H1 (cell line): ENCODE measurements around the gene LSM2. TPM values are rescaled to one million over a fixed set of nuclear protein-coding genes. Genes with fewer than 3 reads are reported as not detected.

Source experiments
- CTCF ChIA-PET: fragments of 300-600 bp; sonication (Branson Sonifier 250); formaldehyde crosslinking; loops from one replicate; lab custom pipeline; 2021; ENCODE audit not compliant: partially characterized antibody; lab: Charles Lee
- POLR2A ChIA-PET: fragments of 300-600 bp; sonication (Branson Sonifier 250); formaldehyde crosslinking; loops from one replicate; lab custom pipeline; 2021; ENCODE audit warnings: inconsistent platforms; ENCODE audit not compliant: partially characterized antibody; lab: Charles Lee
- DNase-seq, 2 experiments: peaks; one replicate each; pipeline versions ENCODE4 v3.0.0 to v3.0.0-alpha.2; 2010 to 2022; ENCODE audit warnings: low spot score in 2 of 2, low read depth in 1 of 2, mixed read lengths in 1 of 2
- FAIRE-seq: peaks from 2 replicates; lab custom pipeline; 2011; peaks lifted over from hg19 to GRCh38; lab: Jason Lieb, UNC
- H2AFZ ChIP-seq: 2 replicates; pipeline ENCODE4 v1.8.1; 2012; ENCODE audit warnings: low read length, inconsistent platforms
- H2AK5ac ChIP-seq: 2 replicates; pipeline ENCODE4 v1.6.1; 2013; ENCODE audit warnings: low read depth, low read length
- H2BK120ac ChIP-seq: replicated peaks from 2 replicates; pipeline ENCODE3; 2013; ENCODE audit warnings: low read depth, low read length, inconsistent platforms
- H2BK12ac ChIP-seq: 2 replicates; pipeline ENCODE4 v1.6.1; 2013; ENCODE audit warnings: low read depth, low read length
- H2BK15ac ChIP-seq: 2 replicates; pipeline ENCODE4 v1.6.1; 2013; ENCODE audit warnings: low read length
- H2BK20ac ChIP-seq: 2 replicates; pipeline ENCODE4 v1.6.1; 2013; ENCODE audit warnings: low read length
- H2BK5ac ChIP-seq: 2 replicates; pipeline ENCODE4 v1.6.1; 2013; ENCODE audit warnings: low read depth, low read length
- H3K14ac ChIP-seq: 2 replicates; pipeline ENCODE4 v1.6.1; 2013; ENCODE audit warnings: inconsistent platforms; ENCODE audit not compliant: insufficient read length
- H3K18ac ChIP-seq: 2 replicates; pipeline ENCODE4 v1.6.1; 2013; ENCODE audit warnings: low read length; ENCODE audit errors: extremely low read depth
- H3K23ac ChIP-seq: 2 replicates; pipeline ENCODE4 v1.6.1; 2013; ENCODE audit warnings: inconsistent platforms; ENCODE audit not compliant: insufficient read length
- H3K23me2 ChIP-seq: 2 replicates; pipeline ENCODE4 v1.6.1; 2013; ENCODE audit warnings: low read depth, low read length
- H3K27ac ChIP-seq: 2 replicates; pipeline ENCODE4 v1.6.1; 2011; ENCODE audit warnings: low read depth, low read length, inconsistent platforms
- H3K27me3 ChIP-seq, 4 experiments: replicated peaks in 1 of 4; 1 replicate in 1 of 4; 2 replicates in 3 of 4; pipeline versions ENCODE4 v1.6.1 to v1.8.1; 2011 to 2013; ENCODE audit warnings: low read length in 3 of 4, mild to moderate bottlenecking in 3 of 4, inconsistent platforms in 2 of 4, mixed read lengths in 2 of 4, moderate library complexity in 1 of 4; ENCODE audit not compliant: control insufficient read depth in 3 of 4, insufficient read depth in 3 of 4; ENCODE audit errors: extremely low read depth in 1 of 4
- H3K36me3 ChIP-seq, 4 experiments: 2 replicates each; pipeline versions ENCODE4 v1.6.1 to v1.8.1; 2011 to 2013; ENCODE audit warnings: mild to moderate bottlenecking in 4 of 4, low read length in 3 of 4, moderate library complexity in 2 of 4, control low read depth in 1 of 4, inconsistent platforms in 1 of 4; ENCODE audit not compliant: insufficient read depth in 4 of 4, control insufficient read depth in 2 of 4
- H3K4ac ChIP-seq: replicated peaks from 2 replicates; pipeline ENCODE3; 2013; ENCODE audit warnings: low read length, low read depth, mixed read lengths, inconsistent platforms; ENCODE audit not compliant: insufficient read length
- H3K4me1 ChIP-seq, 4 experiments: replicated peaks in 1 of 4; 1 replicate in 1 of 4; 2 replicates in 3 of 4; pipeline versions ENCODE4 v1.6.1 to v1.8.1; 2011 to 2013; ENCODE audit warnings: low read length in 3 of 4, inconsistent platforms in 2 of 4, mixed read lengths in 1 of 4; ENCODE audit not compliant: insufficient read depth in 4 of 4, control insufficient read depth in 3 of 4
- H3K4me2 ChIP-seq, 2 experiments: 2 replicates each; pipeline versions ENCODE4 v1.6.1 to v1.8.1; 2011 to 2013; ENCODE audit warnings: low read depth in 2 of 2, low read length in 2 of 2, control low read depth in 1 of 2, inconsistent platforms in 1 of 2, mild to moderate bottlenecking in 1 of 2; ENCODE audit not compliant: insufficient read depth in 1 of 2
- H3K4me3 ChIP-seq, 4 experiments: fragments of 200-600, 300-600 bp in 1 of 4; sonication (generic), shearing (Covaris generic), sonication (Bioruptor Twin) in 1 of 4; 2 replicates each; pipeline versions ENCODE4 v1.5.1 to v1.8.1; 2011 to 2016; ENCODE audit warnings: low read length in 4 of 4, low read depth in 3 of 4, control low read depth in 2 of 4, inconsistent platforms in 2 of 4, mild to moderate bottlenecking in 2 of 4, mixed read lengths in 1 of 4, moderate library complexity in 1 of 4; ENCODE audit not compliant: insufficient read depth in 2 of 4; ENCODE audit errors: extremely low read depth in 1 of 4
- H3K56ac ChIP-seq: replicated peaks from 2 replicates; pipeline ENCODE3; 2013; ENCODE audit warnings: low read depth, mild to moderate bottlenecking, mixed read lengths, low read length, inconsistent platforms; ENCODE audit not compliant: insufficient read length
- H3K79me1 ChIP-seq: 2 replicates; pipeline ENCODE4 v1.6.1; 2013; ENCODE audit warnings: low read depth, low read length, control low read depth
- H3K79me2 ChIP-seq, 2 experiments: 2 replicates each; pipeline versions ENCODE4 v1.6.1 to v1.8.1; 2012 to 2013; ENCODE audit warnings: low read length in 2 of 2, mild to moderate bottlenecking in 2 of 2, inconsistent platforms in 1 of 2; ENCODE audit not compliant: insufficient read depth in 2 of 2, control insufficient read depth in 1 of 2
- H3K9ac ChIP-seq, 4 experiments: replicated peaks in 1 of 4; 1 replicate in 1 of 4; 2 replicates in 3 of 4; pipeline versions ENCODE4 v1.6.1 to v1.8.1; 2011 to 2013; ENCODE audit warnings: low read depth in 3 of 4, low read length in 3 of 4, control low read depth in 2 of 4, mild to moderate bottlenecking in 2 of 4, moderate library complexity in 2 of 4, inconsistent platforms in 1 of 4; ENCODE audit errors: extremely low read depth in 1 of 4
- H3K9me3 ChIP-seq, 2 experiments: 2 replicates each; pipeline versions ENCODE4 v1.6.1 to v1.8.1; 2012 to 2013; ENCODE audit warnings: mild to moderate bottlenecking in 2 of 2, moderate library complexity in 2 of 2, control low read depth in 1 of 2, inconsistent platforms in 1 of 2, low read depth in 1 of 2, low read length in 1 of 2, mixed read lengths in 1 of 2; ENCODE audit not compliant: insufficient read depth in 2 of 2
- H4K20me1 ChIP-seq, 2 experiments: replicated peaks in 1 of 2; 2 replicates each; pipeline versions ENCODE3 to v1.8.1; 2011 to 2013; ENCODE audit warnings: inconsistent platforms in 2 of 2, low read length in 2 of 2, mild to moderate bottlenecking in 1 of 2; ENCODE audit not compliant: insufficient read depth in 2 of 2, control insufficient read depth in 1 of 2
- H4K5ac ChIP-seq: 2 replicates; pipeline ENCODE4 v1.6.1; 2013; ENCODE audit warnings: low read length, low read depth, mixed read lengths, inconsistent platforms; ENCODE audit not compliant: insufficient read length
- H4K8ac ChIP-seq: 2 replicates; pipeline ENCODE4 v1.8.0; 2013; ENCODE audit warnings: mild to moderate bottlenecking, moderate library complexity, low read length, inconsistent platforms; ENCODE audit not compliant: insufficient read depth; ENCODE audit errors: extremely low read depth
- H4K91ac ChIP-seq: replicated peaks from 2 replicates; pipeline ENCODE3; 2013; ENCODE audit warnings: low read length, mixed read lengths, inconsistent platforms; ENCODE audit not compliant: insufficient read length
- ASH2L ChIP-seq: fragments of 200-600, 300-600 bp; sonication (generic); IDR thresholded peaks from one replicate; pipeline ENCODE4 v1.7.1; 2017; ENCODE audit warnings: low read length
- EGR1 ChIP-seq: IDR thresholded peaks from 2 replicates; pipeline ENCODE4 v1.6.1; 2011; ENCODE audit warnings: low read depth, low read length, borderline replicate concordance
- PHF8 ChIP-seq: fragments of 200-600 bp; sonication (generic); conservative IDR thresholded peaks from 2 replicates; pipeline ENCODE4 v1.7.1; 2012; ENCODE audit warnings: low read depth, mild to moderate bottlenecking, inconsistent platforms, low read length, moderate library complexity
- RBBP5 ChIP-seq: IDR thresholded peaks from 2 replicates; pipeline ENCODE4 v1.7.1; 2012; ENCODE audit warnings: low read depth, mild to moderate bottlenecking, inconsistent platforms, low read length, moderate library complexity, borderline replicate concordance
- SAP30 ChIP-seq: fragments of 300-600 bp; sonication (generic); IDR thresholded peaks from 2 replicates; pipeline ENCODE4 v1.7.1; 2012; ENCODE audit warnings: low read length, moderate library complexity, mild to moderate bottlenecking, inconsistent platforms; ENCODE audit not compliant: insufficient read depth, insufficient replicate concordance
- WGBS, 2 experiments: shearing (Covaris generic) in 1 of 2; methylation state at CpG; one replicate each; pipeline versions ENCODE4 v1.1.6 to v1.1.7; 2013 to 2015; ENCODE audit warnings: low lambda C conversion rate in 2 of 2, mixed read lengths in 2 of 2, inconsistent platforms in 1 of 2, low coverage in 1 of 2, missing lambda C conversion rate in 1 of 2; ENCODE audit not compliant: insufficient replicate concordance in 2 of 2, insufficient coverage in 1 of 2, insufficient read length in 1 of 2; ENCODE audit errors: extremely low coverage in 1 of 2, missing lambda C conversion rate in 1 of 2; 5-methylcytosine and 5-hydroxymethylcytosine counted together
- polyA plus RNA-seq, 7 experiments: library from polyadenylated mRNA; depleted of rRNA in 3 of 7; stranded (reverse) in 5 of 7; unstranded in 2 of 7; fragments of >200 nt in 5 of 7; fragments of 200-250 nt in 2 of 7; gene quantifications; 1 replicate in 5 of 7; 2 replicates in 1 of 7; 4 replicates in 1 of 7; pipeline versions ENCODE4 v1.2.1 to v1.2.3, GENCODE V29; 2011 to 2013; ENCODE audit warnings: missing spikeins in 2 of 7, mixed read lengths in 2 of 7
- total RNA-seq: library from RNA; stranded (reverse); fragmentation: NEBNext Ultra II Directional; extraction: Animal tissue kit (Norgen Biotek cat#: 25700); gene quantifications from 2 replicates; pipeline ENCODE4 v1.2.1, GENCODE V29; 2021

LSM2 gene
- total and polyA plus RNA-seq, 2 of the 8 experiments (the other 6 are each of a cell fraction or from before 2014, with no cell fraction given) = 127 to 168 TPM

DNA sequence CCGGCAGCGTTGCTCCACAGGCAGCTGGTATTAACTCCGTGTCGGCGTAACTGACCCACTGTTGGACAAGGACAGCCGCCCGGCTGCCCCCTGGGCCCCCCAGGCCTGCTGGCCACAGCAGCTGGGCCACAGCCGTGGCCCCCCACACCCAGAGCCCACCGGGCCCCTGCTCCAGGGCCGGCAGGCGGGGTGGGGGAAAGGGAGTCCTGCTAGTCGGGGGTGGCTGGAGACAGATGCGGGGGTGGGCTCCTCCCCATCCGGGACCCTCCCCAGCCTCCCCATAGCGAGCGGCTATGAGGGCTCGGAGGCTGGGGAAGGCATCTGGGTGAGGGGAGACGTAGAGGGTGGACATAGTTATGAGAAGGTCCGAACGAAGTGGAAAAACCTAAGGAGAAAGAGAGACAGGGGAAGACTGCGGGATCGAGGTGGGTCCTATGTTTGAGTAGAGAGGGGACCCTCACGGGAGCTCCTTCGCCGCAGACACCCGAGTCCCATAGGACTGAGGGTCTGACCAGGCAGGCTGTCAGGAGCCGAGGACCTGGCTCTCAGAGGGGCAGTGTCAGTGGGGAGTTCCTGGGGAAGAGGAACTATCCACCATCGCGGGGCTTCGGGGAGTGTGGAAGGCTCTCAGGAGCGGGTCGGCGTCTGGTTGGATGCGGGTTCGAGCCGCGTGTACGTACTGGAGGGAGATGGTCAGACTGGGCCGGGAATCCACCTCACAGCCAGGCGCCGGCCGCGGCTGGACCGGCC lies 11.7 kb downstream of the LSM2 start:
- TF ChIP-seq ASH2L (peak; percentile 64), RBBP5 (no peak), PHF8 (peak; percentile 72), EGR1 (peak; percentile 29; the same call in 1 of the 2 replicates), SAP30 (peak; percentile 83)
- Histone ChIP-seq H2BK20ac (no peak overlapping the region), H3K27ac (peak overlapping the region; percentile 99), H3K9me3 (no peaks in the 10 kb centered on the region), H3K27me3 (no peaks in the 10 kb centered on the region), H3K4ac (peak overlapping the region; percentile 78), H3K23ac (no peak overlapping the region), H2BK15ac (no peak overlapping the region), H4K20me1 (peaks cover 1 to 6% of the 10 kb centered on the region in 2 experiments), H2BK120ac (peak overlapping the region; percentile 75), H3K56ac (peak overlapping the region; percentile 81), H2AFZ (no peak overlapping the region), H3K4me3 (peak overlapping the region; percentile 82 to 95 (median 90)), H3K4me1 (peaks cover 0 to 2% (median under 1%) of the 10 kb centered on the region in 4 experiments; a peak in 3 of 7 replicates), H4K8ac (peak overlapping the region; percentile 89), H4K5ac (peak overlapping the region; percentile 4), H2BK12ac (no peak overlapping the region), H4K91ac (peak overlapping the region; percentile 77), H3K14ac (no peak overlapping the region), H3K79me1 (peaks cover 3% of the 10 kb centered on the region; the same call in 1 of the 2 replicates), H3K9ac (peak overlapping the region; percentile 46 to 99 (median 95)), H3K36me3 (peaks cover 2 to 35% (median 14%) of the 10 kb centered on the region in 4 experiments; a peak in 6 of 8 replicates), H3K4me2 (peak overlapping the region; percentile 89 to 94), H3K23me2 (peaks cover 5% of the 10 kb centered on the region; the same call in 1 of the 2 replicates), H3K18ac (peak overlapping the region; percentile 99), H3K79me2 (peaks cover 0 to 19% of the 10 kb centered on the region in 2 experiments; a peak in 2 of 4 replicates), H2AK5ac (no peak overlapping the region), H2BK5ac (peak overlapping the region; percentile 73)
- DNase-seq (no peak), FAIRE-seq (no peak)
- 2% methylated on average over 38 of the region's 44 CpGs; no CpG with 5 or more reads in 1 of the 2 experiments for WGBS, 2 experiments
- POLR2A ChIA-PET = interaction anchor here (0.9 to 7.6 kb wide), 23 partner anchors 9 to 254 kb away, joined by 3 to 81 read pairs (median 6); partner anchors contain the start of genes HSPA1A, HSPA1B, HSPA1L and LSM2
- CTCF ChIA-PET = interaction anchor here (0.5 to 5.9 kb wide), 15 partner anchors 8 to 158 kb away, joined by 3 to 28 read pairs (median 6); partner anchors contain the start of genes HSPA1A, HSPA1B, HSPA1L and LSM2
